NCI-H1105 (cell line): ENCODE data around the gene SLC16A3.
A peak's percentile ranks its signal among the peaks of the same experiment; 100 is the strongest.
"Not testable (repeated sequence)": the region's sequence is repeated elsewhere in the genome, so short reads cannot be mapped to it uniquely, and the experiment has no call there.

ENCODE experiments used
- DNase-seq: peaks from one replicate; lab custom pipeline; 2025; lab: John Stamatoyannopoulos, UW

SLC16A3 gene

GRCh38 chr17:82204831-82205719 is 23.8 kb upstream of the SLC16A3 start:
- no peak for DNase-seq

- DNase-seq = peak; percentile 66
Measured at GRCh38 chr17:82205720-82206508, 22.9 kb upstream of the SLC16A3 start.

- DNase-seq = not testable (repeated sequence)
Measured at GRCh38 chr17:82210655-82211054, 18.2 kb upstream of the SLC16A3 start.

- peak; percentile 59 for DNase-seq
Measured at GRCh38 chr17:82212331-82213250, 16.3 kb upstream of the SLC16A3 start, which contains the start of gene CCDC57. Gene CCDC57, minus strand, starts transcription at chr17:82212842. Its CDS starts 10,898 bp downstream, at chr17:82201944.

- DNase-seq = peak; percentile 28
Measured at GRCh38 chr17:82213251-82214011, 15.4 kb upstream of the SLC16A3 start.

GRCh38 chr17:82214012-82214628 is 14.7 kb upstream of the SLC16A3 start:
- DNase-seq = no peak

- DNase-seq = no peak
Measured at GRCh38 chr17:82215095-82215971, 13.5 kb upstream of the SLC16A3 start.

GRCh38 chr17:82215972-82216300 is 12.9 kb upstream of the SLC16A3 start:
- no peak for DNase-seq

- no peak for DNase-seq
Measured at GRCh38 chr17:82216301-82217119, 12.3 kb upstream of the SLC16A3 start.

GRCh38 chr17:82217120-82217529 is 11.7 kb upstream of the SLC16A3 start:
- no peak for DNase-seq

GRCh38 chr17:82217530-82218204 is 11.2 kb upstream of the SLC16A3 start:
- DNase-seq = no peak

- no peak for DNase-seq
Measured at GRCh38 chr17:82218349-82219075, 10.3 kb upstream of the SLC16A3 start.

- no peak for DNase-seq
Measured at GRCh38 chr17:82219083-82219482, 9.8 kb upstream of the SLC16A3 start.

GRCh38 chr17:82219753-82220709 is 8.8 kb upstream of the SLC16A3 start:
- no peak for DNase-seq

- no peak for DNase-seq
Measured at GRCh38 chr17:82221341-82221902, 7.4 kb upstream of the SLC16A3 start.

- DNase-seq = no peak
Measured at GRCh38 chr17:82222816-82223215, 6.0 kb upstream of the SLC16A3 start.
